ENCODE results near the gene P2RY6.

The P2RY6 gene

DNA sequence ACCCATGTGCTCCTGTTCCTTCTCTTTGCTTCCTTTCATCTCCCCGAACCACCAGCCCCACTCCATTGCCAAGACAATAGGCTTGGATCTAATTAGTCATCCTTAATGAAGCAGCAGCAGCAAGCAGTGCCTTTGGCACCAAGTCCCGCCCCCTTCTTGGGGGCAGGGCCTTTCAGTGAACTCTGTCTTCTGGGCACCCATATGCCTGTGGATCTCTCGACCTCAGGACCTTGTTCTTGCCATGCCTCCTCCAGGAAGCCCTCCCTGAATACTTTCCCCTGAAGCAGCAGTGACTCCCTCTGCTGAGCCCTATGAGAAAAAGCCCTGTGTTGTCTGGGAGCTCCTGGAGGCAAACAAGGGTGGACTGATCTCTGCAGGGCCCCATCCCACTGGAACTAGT, 68.0 kb downstream of the P2RY6 start:
- DNase-seq: no peak

GRCh38 chr11:73342633-73343032, 70.5 kb downstream of the P2RY6 start:
- DNase-seq: no peak

DNA sequence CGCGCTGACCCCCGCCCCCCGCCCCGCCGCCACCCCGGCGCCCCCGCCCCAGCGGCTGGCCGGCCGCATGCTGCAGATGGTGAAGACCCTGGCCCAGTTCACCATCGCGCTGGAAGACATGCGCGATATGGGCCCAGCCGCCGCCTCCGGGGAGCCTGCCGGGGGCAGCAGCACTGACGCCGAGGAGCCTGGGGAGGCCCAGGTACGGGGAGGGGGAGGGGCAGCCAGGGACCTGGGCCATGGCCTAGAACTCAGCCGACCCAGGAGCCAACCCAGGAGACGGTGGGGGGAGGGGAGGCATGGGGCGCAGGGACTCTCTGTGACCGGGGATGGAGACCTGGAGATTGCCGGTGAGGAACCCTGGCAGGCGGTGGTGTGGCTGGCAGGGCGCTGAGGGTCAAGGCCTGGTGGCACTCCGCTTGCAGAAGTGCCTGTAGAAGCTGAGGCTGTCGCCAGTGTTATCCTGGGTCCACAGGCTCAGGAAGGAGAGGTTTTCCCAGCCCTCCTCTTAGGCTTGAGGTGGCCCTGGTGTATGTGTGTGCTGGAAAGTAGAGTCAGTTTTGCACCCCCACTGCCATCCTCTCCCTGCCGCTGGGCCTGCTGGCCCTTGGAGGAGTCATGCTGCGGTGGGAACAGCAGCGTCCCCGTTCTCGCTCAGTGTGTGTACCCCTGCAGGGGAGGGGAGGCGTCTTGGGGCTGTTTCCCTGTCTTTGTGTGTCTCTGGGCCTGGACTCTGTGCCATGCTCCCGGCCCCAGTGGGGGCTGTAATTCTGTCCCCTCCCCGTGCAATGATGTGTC, 71.1 kb downstream of the P2RY6 start:
- no peak for DNase-seq

DNA sequence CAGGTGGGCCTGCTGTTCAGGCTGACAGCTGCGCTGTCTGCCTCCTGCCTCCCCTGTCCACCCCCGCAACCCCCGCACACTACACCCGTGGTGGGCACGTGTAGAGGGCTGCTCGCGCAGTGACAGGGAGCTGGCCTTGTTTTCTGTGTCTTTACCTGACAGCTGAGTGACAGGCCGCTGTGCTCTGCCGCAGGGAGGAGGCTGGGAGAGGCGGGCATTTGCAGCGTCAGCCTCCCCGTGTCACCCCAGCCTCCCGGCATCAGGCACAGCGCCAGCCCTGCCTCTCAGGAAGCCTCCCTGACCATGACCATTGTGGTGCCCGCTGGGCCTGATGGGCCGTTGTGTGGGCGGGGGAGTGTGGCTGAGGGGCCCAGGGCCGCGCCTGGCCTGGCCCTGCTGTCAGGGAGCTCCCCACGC, 72.1 kb downstream of the P2RY6 start:
- no peak for DNase-seq

DNA sequence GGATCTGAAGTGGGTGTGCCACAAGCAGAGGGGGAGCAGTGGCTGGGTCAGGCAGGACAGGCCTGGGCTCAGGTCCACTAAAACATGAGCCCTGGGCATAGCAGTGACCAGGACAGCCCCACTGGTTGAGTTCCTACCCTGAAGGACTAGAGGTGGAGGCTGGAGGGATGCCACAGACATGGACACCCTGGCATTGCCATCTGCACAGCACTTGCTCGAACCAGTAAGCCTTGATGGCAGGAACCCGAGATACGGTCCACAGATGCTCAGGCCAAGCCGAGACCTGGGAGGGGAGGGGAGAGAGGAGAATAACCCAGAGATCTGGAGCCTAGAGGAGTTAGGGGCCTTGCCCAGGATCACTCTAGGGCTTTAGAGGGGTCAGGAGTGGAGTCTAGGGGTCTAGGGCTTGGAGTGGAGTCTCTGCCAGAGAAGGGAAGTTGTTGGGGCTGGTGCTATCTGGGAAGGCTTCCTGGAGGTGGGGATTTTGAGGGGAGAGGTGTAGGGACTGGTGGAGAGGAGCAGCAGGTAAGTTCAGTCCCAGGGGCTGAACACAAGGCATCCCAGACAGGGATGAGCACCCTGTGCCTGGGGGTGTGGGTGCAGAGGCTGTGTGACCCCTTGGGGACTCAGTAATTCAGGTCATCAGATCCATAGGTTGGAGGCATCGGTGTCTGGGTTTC, 73.5 kb downstream of the P2RY6 start:
- no peak for DNase-seq

- no peak for DNase-seq
Measured at GRCh38 chr11:73346186-73346935, 74.2 kb downstream of the P2RY6 start.

GRCh38 chr11:73347067-73347466, 74.9 kb downstream of the P2RY6 start:
- no peak for DNase-seq

All from NCI-H2081 treated with DMSO at 0.1 percent for 48 hours (cell line).